ENCODE measurements around the gene KLRG1.

Gene KLRG1

DNA sequence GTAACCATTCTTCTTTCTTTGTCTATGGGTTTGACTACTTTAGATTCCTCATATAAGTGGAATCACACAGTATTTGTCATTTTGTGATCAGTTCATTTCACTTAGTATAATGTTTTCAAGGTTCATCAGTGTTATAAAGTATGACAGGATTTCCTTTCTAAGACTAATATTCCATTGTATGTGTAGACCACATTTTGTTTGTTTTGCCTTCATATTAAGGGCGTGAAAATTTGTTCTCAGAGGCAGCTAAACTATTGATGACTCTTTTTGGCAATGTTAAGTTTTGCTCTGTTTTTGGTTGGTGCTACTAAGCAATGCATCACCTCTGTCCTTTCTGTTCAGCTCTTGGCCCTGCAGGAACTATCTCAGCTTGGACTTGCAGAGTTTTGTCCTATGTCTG lies 1.7 kb upstream of the KLRG1 start:
- no peak for TF ChIP-seq CTCF (IDR thresholded peaks at IDR 0.05)
- H3K4me1 Mint-ChIP-seq = no peaks in the 10 kb centered on the region
- H3K9me3 Mint-ChIP-seq = no peaks in the 10 kb centered on the region
- H3K27ac Mint-ChIP-seq = no peak overlapping the region
- no peak overlapping the region for H3K4me3 Mint-ChIP-seq
- DNase-seq = no peak
- no peaks in the 10 kb centered on the region for H3K36me3 Mint-ChIP-seq (ENCODE audit: low read depth)
- H3K27me3 Mint-ChIP-seq (ENCODE audit: low read depth, poor library complexity) = no peaks in the 10 kb centered on the region

DNA sequence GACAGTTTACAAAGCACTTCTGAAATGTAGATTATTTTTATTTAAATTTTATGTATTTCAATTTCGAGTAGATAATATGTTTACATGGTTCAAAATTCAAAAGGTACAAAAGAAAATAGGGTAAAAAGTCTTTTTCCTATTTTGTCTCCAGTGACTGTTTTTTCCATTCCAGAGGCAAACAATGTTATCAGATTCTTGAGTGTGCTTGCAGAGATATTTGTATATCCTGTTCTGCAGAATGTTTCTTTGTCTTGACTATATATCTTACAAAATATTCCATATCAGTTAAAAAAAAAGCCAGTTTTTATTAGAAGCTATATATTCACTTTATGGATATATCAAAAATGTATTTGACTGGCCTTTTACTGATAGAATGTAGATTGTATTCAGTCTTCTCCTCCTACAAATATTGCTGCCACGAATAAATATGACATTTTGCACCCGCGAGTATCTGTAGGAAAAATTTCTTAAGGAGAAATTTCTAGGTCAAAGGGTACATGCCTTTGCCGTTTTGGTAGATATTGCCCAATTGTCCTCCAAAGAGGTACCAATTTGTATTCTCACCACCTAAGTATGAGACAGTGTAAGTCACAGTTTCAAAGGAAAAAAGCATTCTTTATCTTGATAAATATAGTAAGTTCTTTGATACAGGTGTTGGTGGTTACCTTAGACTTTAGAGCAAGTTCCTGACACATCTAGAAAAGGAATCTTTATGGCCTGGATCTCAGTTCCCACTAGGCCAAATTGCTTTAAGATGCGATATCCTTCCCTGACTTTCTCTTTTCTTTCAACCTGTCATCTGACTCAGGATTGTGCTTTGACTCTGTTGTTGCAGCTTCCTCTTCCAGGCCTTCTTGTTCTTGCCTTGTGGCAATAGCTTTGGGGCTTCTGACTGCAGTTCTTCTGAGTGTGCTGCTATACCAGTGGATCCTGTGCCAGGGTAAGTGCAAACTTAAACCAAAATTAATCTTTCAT lies 2.3 kb downstream of the KLRG1 start:
- TF ChIP-seq CTCF (IDR thresholded peaks at IDR 0.05) = no peak
- Mint-ChIP-seq H3K4me1 (no peaks in the 10 kb centered on the region), H3K27me3 (ENCODE audit: low read depth, poor library complexity) (no peaks in the 10 kb centered on the region), H3K9me3 (no peaks in the 10 kb centered on the region), H3K36me3 (ENCODE audit: low read depth) (no peaks in the 10 kb centered on the region), H3K4me3 (no peak overlapping the region), H3K27ac (no peak overlapping the region)
- no peak for DNase-seq

DNA sequence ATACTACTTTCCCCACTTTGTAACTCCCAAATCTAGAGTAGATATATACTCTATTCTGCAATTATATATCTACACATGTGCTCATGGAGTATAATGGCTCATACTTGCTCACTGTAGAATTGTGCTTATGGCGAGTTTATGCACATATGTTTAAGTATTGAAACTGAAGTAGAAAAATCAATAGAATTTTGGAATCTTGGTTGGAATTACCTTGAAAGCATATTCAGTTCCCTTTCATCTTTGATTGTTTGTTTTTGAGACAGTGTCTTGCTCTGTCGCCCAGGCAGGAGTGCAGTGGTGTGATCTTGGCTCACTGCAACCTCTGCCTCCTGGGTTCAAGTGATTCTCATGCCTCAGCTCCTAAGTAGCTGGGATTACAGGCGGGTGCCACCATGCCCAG lies 4.5 kb downstream of the KLRG1 start:
- no peaks in the 10 kb centered on the region for H3K9me3 Mint-ChIP-seq
- H3K27ac Mint-ChIP-seq = no peak overlapping the region
- no peaks in the 10 kb centered on the region for H3K27me3 Mint-ChIP-seq (ENCODE audit: low read depth, poor library complexity)
- no peak overlapping the region for H3K4me3 Mint-ChIP-seq
- DNase-seq = no peak
- H3K36me3 Mint-ChIP-seq (ENCODE audit: low read depth) = no peaks in the 10 kb centered on the region
- no peaks in the 10 kb centered on the region for H3K4me1 Mint-ChIP-seq
- TF ChIP-seq CTCF (IDR thresholded peaks at IDR 0.05) = no peak

- Mint-ChIP-seq H3K9me3 (no peaks in the 10 kb centered on the region), H3K4me1 (no peaks in the 10 kb centered on the region), H3K4me3 (no peak overlapping the region), H3K27me3 (ENCODE audit: low read depth, poor library complexity) (no peaks in the 10 kb centered on the region), H3K36me3 (ENCODE audit: low read depth) (peaks cover 5% of the 10 kb centered on the region), H3K27ac (no peak overlapping the region)
- DNase-seq = no peak
- TF ChIP-seq CTCF (IDR thresholded peaks at IDR 0.05) = no peak
Observed at GRCh38 chr12:8995021-8995775, 5.9 kb downstream of the KLRG1 start.

DNA sequence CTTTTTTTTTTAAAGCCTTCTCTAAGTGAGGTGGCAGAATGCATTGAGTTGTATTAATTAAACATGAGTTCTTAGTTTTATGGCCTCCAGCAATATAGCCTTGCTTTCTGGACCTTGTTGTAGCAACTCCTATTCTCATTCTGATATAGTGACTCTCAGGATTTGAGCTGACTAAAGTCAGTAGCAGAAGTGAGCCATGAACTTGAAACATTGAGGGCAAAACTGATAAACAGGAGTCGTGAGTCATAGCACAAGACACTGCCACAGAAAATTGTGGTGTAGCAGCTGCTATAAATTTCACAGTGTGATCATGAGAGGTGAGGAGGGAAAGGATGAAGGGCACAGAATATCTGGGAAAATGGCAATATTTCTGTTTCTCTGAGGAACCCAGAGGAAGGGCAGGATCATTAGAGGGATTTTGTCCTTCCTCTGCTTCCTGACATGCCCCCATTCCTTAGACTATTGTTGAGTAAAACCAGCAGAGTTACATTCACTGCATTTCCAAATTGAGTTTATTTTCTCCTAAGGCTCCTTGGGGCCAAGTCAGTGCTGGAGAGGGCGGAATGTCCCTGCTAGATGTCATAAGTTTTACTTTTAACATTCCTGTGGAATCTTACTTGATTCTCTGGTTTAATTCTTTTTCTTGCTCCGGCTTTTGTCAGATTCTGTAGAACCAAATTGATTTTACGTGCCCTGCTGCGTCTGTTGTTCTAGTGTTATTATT lies 7.5 kb downstream of the KLRG1 start:
- no peak for DNase-seq

More for the DNA sequence above, 7.5 kb downstream of the KLRG1 start:
- peak overlapping the region; percentile 21 for H3K27ac Mint-ChIP-seq
- no peak for TF ChIP-seq CTCF (IDR thresholded peaks at IDR 0.05)
- H3K9me3 Mint-ChIP-seq = no peaks in the 10 kb centered on the region
- H3K36me3 Mint-ChIP-seq (ENCODE audit: low read depth) = peaks cover 10% of the 10 kb centered on the region
- H3K4me1 Mint-ChIP-seq = no peaks in the 10 kb centered on the region
- H3K4me3 Mint-ChIP-seq = no peak overlapping the region
- no peaks in the 10 kb centered on the region for H3K27me3 Mint-ChIP-seq (ENCODE audit: low read depth, poor library complexity)
